Raji (cell line): ENCODE results near the gene ZNF839.

Experiments used
- POLR2A ChIP-seq: IDR thresholded peaks from 2 replicates; pipeline ENCODE4 v1.6.1; 2011; ENCODE audit warnings: low read depth, low read length, control low read depth; ENCODE audit not compliant: insufficient read depth

Gene ZNF839

DNA sequence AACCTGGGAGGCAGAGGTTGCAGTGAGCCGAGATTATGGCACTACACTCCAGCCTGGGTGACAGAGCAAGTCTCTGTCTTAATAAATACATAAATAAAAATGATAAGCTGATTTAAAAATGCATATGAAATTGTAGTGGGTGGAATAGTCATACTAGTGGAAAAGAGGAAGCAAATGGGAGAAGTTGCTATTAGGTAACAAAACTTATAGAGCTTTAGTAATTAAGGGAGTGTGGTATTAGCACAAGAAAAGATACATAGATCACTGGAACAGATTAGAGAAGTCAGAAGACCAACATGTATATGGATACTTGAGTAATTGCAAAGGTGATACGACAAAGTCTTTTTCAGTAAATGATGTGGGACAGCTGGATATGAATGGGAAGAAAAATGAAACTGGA, 69.7 kb downstream of the ZNF839 start:
- TF ChIP-seq POLR2A, result no peak

DNA sequence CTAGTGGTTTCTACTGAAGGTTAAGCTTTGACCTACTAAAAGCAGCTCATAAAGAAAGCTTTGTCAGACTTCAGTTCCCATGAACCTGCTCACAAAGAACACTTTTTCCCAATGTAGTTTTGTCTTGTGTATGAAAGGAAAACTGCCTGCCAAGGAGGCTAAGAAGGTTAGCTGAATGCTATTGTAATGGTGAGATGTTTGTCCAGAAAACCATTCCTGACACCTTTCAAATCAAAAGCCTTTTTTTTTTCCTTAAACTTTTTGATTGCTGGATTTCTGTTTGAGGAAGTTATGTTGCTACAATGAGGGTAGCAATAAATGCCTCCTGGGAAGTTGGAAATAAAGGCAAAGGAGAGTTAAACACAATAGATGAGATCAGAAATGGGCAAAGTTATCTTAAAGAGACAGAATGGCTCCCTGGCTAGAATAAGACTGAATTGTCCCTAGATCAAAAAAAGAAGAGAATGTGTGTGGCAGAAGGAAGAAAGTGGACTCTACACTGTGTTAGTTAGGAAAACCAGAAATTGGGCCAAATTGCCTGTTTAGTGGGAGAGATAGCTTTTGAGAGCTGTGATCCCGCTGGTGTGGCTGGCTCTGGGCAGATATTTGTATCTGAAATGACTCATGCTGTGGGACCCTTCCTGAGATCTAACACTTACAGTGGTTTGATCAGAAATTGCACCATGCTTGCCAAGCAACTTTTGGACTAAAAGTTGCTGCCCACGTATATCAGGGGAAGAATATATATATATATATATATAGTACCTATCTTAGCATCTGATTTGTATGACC, 70.7 kb downstream of the ZNF839 start:
- TF ChIP-seq POLR2A, result no peak
